Transverse colon (tissue), 4 donors: ENCODE results near the gene CAPN1.

Source experiments
- CTCF ChIP-seq, 5 experiments: fragments of 200-600 bp in 3 of 5; fragments of 450-650 bp in 2 of 5; sonication (generic) in 3 of 5; IDR thresholded peaks; 1 replicate in 2 of 5; 2 replicates in 3 of 5; pipeline ENCODE4 v1.5.1; 2016 to 2017; ENCODE audit warnings: antibody characterized with exemption in 5 of 5, inconsistent platforms in 3 of 5, mild to moderate bottlenecking in 2 of 5, moderate library complexity in 1 of 5
- EP300 ChIP-seq: sonication (generic); formaldehyde crosslinking; IDR thresholded peaks from one replicate; pipeline ENCODE4 v1.6.1; 2017; ENCODE audit warnings: antibody characterized with exemption, low read depth
- POLR2A ChIP-seq: fragments of 450-650 bp; IDR thresholded peaks from one replicate; pipeline ENCODE4 v1.6.1; 2016; ENCODE audit warnings: antibody characterized with exemption, mild to moderate bottlenecking, moderate library complexity
- POLR2AphosphoS5 ChIP-seq, 3 donors: sonication (generic); formaldehyde crosslinking; IDR thresholded peaks; one replicate each; pipeline ENCODE4 v1.6.1; 2016; ENCODE audit warnings: antibody characterized with exemption in 3 of 3

DNA sequence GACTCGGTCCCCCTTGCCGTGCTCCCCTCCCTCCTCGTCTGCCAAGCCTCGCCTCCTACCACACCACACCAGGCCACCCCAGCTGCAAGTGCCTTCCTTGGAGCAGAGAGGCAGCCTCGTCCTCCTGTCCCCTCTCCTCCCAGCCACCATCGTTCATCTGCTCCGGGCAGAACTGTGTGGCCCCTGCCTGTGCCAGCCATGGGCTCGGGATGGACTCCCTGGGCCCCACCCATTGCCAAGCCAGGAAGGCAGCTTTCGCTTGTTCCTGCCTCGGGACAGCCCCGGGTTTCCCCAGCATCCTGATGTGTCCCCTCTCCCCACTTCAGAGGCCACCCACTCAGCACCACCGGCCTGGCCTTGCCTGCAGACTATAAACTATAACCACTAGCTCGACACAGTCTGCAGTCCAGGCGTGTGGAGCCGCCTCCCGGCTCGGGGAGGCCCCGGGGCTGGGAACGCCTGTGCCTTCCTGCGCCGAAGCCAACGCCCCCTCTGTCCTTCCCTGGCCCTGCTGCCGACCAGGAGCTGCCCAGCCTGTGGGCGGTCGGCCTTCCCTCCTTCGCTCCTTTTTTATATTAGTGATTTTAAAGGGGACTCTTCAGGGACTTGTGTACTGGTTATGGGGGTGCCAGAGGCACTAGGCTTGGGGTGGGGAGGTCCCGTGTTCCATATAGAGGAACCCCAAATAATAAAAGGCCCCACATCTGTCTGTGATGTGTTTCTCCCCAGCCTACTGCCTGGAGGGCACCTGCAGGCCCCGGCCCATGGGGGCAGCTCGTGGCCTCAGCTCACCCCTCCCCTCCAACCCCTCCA, 29.8 kb downstream of the CAPN1 start:
- TF ChIP-seq CTCF (IDR thresholded peaks at IDR 0.05): no peak
- no peak for TF ChIP-seq POLR2AphosphoS5 (IDR thresholded peaks at IDR 0.05)
- no peak for TF ChIP-seq POLR2A
- no peak for TF ChIP-seq EP300
